GM21367 (cell line): ENCODE measurements around the gene RASA4B.
"Not testable (repeated sequence)": the region's sequence is repeated elsewhere in the genome, so short reads cannot be mapped to it uniquely, and the experiment has no call there.

Experiments used
- ATAC-seq: cut with Tn5 transposase; IDR thresholded peaks from one replicate; pipeline ENCODE4 v1.9.1; 2021; ENCODE audit not compliant: unreplicated experiment

The RASA4B gene

DNA sequence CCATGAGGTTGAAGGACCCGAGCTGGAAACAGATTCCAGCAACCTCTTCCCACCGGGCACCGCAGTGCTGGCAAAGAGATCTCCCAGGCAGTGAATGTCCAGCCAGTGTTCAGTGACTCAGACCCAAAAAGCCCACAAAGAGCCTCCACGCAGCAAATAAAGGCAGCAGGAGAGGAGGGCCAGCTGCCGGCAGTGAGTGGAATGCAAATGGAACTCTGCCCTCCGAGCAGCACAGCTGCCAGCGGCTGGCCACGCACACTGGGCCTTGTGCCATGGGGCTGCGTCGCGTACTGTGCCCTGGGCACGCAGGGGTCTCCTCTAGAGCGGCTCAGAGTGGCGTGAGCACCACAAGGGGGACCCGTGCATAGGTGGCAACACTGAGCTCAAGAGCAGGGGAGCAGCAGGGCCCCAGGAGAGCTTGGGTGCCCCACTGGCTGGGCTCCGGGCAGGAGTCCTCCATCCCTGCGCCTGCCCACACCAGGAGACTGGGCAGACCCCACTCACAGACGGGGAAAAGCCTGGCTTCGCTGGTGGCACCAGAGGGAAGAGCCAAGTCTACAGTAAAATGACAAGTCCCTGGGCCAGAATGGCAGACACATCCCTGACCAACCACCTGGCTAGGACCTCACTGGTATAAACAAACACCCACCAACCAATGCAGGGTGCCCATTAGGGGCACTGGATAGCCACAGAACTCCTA, 42.7 kb downstream of the RASA4B start:
- not testable (repeated sequence) for ATAC-seq

DNA sequence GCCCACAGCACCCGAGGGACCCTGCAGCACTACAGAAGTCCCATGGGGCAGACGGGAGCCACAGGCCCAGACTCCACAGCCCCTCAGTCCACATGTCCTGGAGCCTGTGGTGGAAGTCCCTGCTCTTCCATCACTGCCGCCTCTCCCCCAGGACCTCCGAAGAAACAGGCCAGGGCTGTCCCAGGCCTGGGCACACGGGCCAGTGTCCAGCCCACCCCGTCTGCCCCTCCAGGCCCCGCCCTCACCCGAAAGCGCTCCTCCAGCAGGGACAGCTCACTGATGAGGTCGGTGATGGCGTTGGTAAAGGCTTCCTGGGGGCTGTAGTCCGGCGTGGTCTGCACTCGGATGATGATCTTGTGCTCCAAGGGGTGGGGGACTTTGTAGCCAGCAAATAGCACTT, 43.5 kb downstream of the RASA4B start:
- not testable (repeated sequence) for ATAC-seq

DNA sequence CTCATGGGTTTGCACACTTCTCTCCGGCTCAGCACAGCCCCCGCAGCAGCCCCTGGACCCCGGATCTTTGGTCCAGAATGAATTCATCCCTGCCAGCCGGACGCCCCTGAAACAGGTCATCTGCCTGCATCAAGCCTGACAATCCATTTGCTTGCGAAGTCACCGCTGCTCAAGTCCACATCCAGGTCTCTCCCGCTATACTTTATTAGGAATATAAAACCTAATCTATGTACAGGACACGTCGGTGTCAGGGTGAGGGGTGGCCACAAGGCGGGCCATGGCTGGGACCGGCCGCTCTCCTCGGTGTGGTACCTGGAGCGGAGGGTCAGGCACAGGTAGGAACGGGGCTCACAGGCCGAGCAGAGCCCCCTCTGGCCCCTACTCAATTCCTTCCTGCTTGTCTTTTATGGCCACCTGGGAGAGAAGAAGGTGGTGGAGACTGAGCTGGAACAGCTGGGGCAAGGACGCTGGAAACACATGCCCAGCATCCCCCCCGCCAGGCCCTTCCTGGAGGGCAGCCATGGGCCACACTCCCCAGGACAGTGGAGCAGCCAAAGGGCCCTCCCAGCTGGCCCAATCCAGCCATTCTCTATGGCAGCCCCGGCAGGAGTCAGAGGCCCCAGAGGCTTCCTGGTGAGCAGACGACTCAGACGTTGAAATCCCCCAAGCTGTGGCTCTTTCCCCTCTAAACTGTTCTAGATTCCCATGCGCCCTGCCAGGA, 44.1 kb downstream of the RASA4B start:
- ATAC-seq = no peak

DNA sequence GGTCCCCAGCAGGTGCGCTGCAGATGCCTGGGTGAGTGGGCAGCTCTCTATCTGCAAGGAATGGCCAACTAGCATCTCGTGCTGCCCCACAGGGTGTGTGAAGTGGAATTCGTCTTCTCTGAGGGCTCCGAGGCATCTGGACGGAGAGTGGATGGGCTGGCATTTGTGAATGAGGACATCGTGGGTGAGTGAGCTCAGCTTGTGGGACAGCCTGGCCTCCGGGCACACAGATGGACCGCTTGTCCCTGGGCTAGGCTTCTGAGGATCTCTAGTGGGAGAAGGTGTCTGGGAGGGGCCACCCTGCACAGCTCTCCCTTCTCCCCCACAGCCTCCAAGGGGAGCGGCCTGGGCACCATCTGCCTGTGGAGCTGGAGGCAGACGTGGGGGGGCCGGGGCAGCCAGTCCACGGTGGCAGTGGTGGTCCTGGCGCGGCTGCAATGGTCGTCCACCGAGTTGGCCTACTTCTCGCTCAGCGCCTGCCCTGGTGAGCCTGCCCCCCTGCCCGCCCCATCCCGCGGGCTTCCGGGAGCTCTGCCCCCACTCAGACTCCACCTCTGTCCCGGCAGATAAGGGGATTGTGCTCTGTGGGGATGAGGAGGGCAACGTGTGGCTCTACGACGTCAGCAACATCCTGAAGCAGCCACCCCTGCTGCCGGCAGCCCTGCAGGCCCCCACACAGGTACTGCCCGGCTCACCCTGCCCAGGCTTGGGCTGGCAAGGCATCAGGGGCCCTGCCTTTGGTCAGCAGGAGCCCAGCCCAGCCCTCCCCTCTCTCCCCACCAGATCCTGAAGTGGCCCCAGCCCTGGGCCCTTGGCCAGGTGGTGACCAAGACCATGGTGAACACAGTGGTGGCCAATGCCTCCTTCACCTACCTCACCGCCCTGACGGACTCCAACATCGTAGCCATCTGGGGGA, 45.2 kb downstream of the RASA4B start:
- ATAC-seq = no peak

DNA sequence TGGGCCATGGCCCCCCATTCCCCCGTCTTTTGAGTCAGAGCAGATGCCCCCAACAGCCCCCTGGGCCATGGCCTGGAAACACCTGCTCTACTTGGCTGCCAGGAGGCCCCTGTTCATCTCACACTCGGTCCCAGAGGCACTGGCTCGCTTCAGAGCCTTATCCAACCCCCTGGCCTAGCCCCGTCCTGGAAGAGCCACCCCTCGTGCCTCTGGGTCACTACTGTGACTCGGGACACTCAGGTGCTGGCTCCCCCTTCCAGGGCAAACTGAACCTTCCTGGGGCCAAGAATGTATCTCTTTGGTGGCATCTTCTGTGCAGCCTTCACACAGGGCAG, 45.8 kb downstream of the RASA4B start:
- no peak for ATAC-seq

DNA sequence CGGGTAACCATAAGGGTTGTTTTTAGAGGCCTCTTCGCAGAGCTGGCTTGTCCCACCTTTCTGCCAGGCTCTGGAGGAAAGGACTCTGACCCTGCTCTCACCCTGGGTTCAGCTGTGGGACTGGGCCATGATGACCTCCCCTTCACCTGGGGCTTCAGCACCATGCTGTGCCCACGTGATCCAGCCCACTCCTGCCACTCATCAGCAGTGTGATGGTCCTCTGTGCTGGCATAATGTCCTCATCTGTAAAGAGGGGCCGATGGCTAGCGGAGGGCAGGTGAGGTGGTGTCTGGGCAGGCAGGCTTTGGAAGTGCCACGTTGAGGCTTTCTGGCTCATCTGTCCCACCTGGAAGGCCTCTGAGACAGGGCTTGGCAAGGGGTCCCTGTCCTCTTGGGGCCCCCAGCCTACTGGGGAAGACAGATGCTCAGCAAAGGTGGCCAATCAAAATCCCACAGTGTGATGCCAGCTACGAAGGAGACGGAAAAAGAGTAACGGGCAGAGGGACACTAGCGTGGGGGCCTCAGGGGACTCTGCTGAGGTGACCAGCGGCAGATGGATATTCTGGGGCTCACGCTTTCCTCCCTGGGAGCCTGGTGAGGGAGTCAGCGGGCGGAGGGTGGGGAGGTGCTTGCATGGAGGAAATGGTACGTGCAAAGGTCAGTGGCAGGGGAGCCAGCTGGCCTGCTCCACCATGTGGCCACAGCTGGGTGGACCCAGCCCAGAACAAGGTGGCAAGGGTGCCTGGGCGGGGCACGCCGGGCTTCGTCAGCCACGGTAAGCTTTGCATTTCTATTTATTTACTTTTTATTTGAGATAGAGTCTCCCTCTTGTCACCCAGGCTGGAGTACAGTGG, 47.4 kb downstream of the RASA4B start:
- ATAC-seq = no peak

DNA sequence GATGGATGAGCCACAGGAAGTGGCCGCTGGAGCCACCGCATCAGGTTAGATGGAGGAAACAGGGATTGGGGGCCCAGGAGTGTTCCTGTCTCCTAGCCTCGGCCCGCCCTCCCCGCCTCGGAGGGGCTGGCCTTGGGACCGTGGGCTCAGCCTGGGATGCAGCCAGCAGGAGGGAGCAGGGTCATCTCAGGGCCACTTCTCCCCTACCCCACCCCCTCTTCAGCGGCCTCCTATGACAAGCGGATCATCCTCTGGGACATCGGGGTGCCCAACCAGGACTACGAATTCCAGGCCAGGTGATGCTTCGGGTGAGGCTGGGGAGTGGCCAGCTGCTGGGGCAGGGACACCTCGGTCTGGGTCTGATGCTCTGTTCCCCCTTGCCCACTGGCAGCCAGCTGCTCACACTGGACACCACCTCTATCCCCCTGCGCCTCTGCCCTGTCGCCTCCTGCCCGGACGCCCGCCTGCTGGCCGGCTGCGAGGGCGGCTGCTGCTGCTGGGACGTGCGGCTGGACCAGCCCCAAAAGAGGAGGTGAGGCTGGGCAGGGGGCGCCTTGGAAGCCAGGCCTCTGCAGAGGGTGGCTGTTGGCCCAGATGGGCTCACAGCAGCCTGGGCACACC, 48.1 kb downstream of the RASA4B start:
- no peak for ATAC-seq

DNA sequence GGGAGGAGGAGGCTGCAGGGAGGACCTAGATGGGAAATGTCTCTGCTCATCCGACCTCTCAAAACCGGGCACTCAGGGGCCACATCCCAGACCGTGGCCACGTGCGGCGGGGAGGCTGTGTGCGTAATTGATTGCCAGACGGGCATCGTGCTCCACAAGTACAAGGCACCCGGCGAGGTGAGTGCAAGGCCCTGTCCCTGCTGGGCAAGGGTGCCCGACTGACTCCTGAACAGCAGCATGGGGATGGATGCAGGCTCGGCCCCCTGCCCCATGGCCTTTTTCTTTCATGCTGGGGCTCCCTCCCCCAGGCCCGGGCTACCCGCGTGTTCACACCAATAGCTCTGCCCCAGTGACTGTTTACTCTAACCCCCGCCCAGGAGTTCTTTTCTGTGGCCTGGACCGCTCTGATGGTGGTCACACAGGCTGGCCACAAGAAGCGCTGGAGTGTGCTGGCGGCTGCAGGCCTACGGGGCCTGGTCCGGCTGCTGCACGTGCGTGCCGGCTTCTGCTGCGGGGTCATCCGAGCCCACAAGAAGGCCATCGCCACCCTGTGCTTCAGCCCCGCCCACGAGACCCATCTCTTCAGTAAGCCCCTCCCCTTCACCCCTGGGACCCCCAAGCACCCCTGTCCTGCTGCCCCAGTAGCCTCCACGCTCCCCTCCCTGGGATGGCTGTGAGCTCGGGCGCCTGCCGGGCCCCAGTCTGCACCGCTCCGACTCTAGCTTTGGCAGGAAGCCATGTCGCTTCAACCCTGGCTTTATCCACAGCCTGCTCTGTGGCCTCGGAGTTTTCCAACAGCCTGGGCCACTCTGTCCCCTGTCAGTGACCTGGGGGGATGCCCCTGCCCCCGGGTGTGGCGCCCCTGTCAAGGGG, 48.9 kb downstream of the RASA4B start:
- no peak for ATAC-seq

DNA sequence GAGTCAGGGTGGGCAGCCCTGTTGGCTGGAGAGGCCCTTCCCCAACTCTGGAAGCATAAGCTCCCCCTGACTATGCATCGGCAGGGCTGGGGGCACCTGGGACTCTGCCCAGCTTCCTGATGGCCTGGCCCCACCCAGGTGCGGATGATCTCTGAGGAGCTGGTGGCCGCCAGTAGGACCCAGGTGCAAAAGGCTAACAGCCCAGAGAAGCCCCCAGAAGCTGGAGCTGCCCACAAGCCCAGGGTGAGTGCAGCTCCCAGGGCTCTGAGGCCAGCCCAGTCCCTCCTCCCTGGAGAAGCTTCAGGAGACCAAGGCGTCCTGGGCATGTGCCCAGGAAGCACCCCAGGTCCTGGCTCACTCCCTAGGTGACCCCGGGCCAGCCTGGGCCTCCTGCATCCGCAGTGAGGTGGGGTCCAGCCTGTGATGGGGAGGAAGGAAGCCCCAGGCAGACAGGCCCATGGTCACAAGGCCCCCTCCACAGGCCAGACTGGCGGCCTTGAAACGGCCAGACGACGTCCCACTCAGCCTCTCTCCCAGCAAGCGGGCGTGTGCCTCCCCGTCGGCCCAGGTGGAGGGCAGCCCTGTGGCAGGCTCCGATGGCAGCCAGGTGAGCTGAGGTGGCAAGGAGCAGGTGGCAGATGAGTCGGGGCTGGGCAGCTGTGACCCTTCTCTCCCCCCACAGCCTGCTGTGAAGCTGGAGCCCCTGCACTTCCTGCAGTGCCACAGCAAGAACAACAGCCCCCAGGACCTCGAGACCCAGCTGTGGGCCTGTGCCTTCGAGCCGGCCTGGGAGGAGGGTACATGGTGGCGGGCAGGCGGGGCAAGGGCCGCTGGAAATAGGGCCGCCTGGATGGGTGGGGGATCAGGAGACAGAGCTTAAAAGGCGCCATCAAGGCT, 49.7 kb downstream of the RASA4B start:
- no peak for ATAC-seq

DNA sequence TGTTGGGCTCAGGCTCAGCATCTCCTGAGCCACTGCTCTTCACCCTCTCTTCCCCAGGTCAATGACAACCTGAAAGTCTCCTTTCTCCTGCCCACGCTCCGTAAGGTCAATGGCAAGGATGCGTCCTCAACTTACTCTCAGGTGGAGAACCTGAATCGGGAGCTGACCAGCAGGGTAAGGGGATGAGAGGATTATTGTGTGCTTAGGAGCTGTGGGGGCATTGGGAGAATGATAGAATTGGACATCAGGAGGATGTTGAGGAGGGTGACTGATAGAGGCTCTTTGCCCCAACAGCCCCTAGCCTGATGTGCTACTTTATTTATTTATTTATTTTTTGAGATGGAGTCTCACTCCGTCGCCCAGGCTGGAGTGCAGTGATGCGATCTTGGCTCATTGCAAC, 51.5 kb downstream of the RASA4B start:
- ATAC-seq = no peak

DNA sequence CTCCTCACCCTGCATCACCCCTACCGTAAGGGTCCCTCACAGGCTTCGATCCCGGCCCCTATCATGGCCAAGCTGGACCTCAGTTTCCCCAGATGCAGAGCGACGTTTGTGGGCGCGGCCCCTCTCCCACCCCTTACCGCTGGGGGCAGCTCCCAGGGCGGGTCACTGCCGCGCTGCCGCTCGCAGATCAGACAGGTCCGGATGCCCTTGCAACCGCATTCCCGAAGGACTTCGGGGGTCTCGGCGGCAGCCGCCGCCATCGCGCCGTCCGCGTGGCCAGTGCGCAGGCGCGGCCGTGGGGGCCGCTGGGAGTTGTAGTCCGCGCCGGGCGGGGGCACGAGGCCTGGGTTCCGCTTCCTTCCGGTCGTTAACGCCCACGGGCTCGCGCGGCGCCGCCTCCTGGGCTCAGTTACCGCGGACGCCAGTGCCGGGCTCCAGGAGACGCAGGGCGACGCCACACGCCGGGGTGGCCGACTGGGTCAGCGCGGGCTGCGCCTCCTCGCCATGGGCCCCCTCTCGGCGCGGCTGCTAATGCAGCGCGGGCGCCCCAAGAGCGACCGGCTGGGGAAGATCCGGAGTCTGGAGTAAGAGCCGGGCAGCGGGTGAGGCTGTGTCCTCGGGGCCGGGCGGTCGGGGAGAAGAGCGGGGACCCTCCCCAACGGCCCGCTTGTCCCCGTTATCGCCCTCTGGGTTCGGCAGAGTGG, 52.8 kb downstream of the RASA4B start, which contains the start of the genes ALKBH4 and LRWD1:
TSS of gene ALKBH4 (minus strand) at position 287 of the 704 bp plus-strand sequence. CDS start at position 260, 27 bp downstream.
TSS of gene LRWD1 (plus strand) at position 408 of the 704 bp plus-strand sequence. CDS start at position 505, 97 bp downstream.
- peak; percentile 82 for ATAC-seq

DNA sequence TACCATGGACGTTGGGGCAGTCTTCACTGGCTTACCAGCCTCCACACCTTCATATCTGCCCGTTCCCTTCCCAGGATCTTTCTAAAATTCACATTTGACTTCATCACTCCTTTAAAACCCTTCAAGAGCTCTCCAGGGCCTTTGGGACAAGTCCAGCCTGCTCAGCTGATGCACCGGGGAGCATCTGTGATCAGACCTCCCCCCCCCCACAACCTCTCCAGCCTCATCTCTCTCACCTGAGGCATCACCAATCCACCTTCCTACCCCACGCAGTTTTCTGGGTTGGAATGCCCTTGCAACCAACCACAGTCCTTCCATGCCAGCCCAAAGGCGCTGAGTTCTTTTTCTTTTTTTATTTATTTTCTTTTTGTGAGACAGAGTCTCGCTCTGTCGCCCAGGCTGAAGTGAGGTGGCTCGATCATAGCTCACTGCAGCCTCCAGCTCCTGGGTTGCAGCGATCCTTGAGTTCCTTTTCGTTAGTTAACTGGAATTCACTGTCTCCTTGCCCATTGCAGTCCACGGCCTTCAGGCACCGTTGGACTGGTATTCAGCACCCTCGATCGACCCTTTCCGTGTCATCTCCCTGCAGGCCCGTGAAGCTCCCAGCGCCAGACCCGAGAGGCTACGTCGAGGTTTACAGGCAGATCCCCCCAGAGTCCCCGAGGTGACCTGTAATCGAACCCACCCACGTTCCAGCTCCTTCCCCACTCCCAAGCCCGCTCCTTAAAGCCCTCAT, 53.6 kb downstream of the RASA4B start:
- ATAC-seq = no peak

DNA sequence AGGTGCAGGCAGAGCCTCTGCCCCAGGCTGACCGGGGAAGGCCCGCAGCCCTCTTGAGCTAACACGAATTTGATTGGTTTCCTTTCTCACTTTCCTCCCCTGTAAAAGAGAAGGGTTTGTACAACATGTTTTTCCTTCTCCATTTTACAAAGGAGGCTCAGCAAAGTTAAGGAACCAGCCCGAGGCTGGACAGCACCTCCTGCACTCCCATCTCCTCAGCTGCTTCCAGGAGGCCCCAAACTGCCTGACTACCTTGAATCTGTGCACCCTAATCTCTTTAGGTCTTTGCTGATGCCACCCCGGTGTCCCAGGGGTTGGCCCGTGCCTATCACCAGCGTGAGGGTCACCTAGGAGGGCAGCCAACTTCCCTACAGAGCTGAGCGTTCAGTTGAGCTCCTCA, 57.1 kb downstream of the RASA4B start:
- no peak for ATAC-seq

DNA sequence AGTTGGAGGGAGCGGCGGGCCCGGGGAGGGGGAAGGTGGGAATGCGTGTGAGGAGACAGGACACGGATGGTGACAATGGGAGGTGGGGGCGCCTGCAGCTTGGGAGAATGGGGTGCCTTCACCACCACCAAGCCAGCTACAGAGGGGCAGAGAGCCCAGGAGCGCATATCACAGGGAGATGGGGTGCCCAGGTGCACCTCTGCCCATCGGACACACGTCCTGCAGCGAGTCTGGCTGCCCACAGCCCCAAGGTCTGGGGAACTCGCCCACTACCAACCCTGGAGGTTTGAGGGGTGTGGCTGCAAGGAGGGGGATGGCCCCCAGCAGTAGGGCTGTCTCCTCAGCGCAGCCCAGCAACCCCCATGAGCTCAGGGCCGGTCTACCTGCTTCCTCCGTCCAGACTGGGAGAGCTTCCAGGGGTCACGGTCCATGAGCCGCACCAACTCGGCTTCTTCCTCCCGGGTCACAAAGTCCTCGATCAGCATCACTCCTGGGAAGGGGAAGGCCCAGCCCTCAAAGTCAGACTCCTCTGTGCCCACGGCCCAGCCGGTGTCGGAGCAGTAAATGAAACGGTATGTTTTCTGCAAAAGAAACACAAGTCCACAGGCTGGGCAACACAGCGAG, 58.2 kb downstream of the RASA4B start:
- no peak for ATAC-seq

DNA sequence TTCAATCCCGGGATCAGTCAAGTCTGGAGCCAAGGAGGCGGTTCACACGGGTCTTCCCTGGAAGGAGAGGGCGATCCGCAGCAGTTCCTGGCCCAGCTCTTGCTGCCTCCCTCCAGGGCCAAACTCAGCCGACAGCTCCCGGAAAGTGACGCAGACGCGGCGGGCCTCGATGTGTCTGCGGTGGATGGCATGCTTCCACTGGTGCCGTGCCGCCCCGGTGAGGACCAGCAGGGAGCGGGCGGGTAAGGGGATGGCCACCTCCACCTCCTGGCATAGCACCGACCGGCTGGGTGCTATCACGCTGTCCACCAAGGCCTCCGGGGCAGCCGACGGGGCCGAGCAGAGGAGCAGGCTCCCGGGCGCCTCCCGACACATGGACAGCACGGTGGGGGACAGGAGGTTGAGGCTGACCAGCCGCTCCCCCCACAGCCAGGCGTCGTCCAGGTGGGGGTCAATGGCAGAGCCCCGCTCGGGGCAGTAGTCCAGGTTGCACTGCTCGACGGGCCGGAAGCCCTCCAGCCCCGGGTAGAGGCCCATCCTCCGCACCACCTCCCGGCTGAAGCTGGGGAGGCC, 60.1 kb downstream of the RASA4B start:
- no peak for ATAC-seq

DNA sequence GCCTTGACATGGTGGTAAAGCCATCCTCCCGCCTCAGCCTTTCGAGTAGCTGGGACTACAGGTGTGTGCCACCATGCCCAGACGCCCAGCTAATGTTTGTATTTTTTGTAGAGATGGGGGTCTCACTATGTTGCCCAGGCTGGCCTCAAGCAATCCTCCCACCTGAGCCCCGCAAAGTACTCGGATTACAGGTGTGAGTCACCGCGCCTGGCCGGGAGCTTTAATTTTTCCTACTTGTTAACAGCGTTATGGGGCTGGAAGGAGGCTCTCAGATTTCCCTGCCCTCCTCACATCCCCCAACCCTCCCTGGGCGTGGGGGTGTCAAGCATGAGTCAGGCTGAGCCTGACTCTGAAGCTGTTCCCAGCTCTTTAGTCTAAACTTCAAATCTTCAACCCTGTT, 61.2 kb downstream of the RASA4B start:
- no peak for ATAC-seq
